Hepatocyte (in vitro differentiated cells): ENCODE measurements around the gene RASGRF2. TPM values are rescaled to one million over a fixed set of nuclear protein-coding genes. Genes with fewer than 3 reads are reported as not detected.

Source experiments
- DNase-seq: peaks from one replicate; pipeline ENCODE4 v3.0.0-alpha.2; 2016; ENCODE audit warnings: low spot score
- H2AFZ ChIP-seq: fragments of 200-600 bp; sonication (generic); 2 replicates; pipeline ENCODE4 v1.6.0; 2016; ENCODE audit warnings: antibody characterized with exemption, mild to moderate bottlenecking
- H3K27ac ChIP-seq: fragments of 200-600 bp; sonication (generic); 2 replicates; pipeline ENCODE4 v1.5.1; 2016; ENCODE audit warnings: mild to moderate bottlenecking
- H3K27me3 ChIP-seq: fragments of 200-600 bp; sonication (generic); 2 replicates; pipeline ENCODE4 v1.6.1; 2016
- H3K36me3 ChIP-seq: fragments of 200-600 bp; sonication (generic); replicated peaks from 2 replicates; pipeline ENCODE4 v1.5.1; 2016; ENCODE audit warnings: low read depth; ENCODE audit not compliant: insufficient read depth
- H3K4me1 ChIP-seq: fragments of 200-600 bp; sonication (generic); 2 replicates; pipeline ENCODE4 v1.5.1; 2016; ENCODE audit warnings: mild to moderate bottlenecking, moderate library complexity; ENCODE audit not compliant: insufficient read depth
- H3K4me2 ChIP-seq: fragments of 200-600 bp; sonication (generic); 2 replicates; pipeline ENCODE4 v1.6.0; 2016
- H3K4me3 ChIP-seq: fragments of 200-600 bp; sonication (generic); 2 replicates; pipeline ENCODE4 v1.5.1; 2016; ENCODE audit warnings: mild to moderate bottlenecking
- H3K79me2 ChIP-seq: fragments of 200-600 bp; sonication (generic); 2 replicates; pipeline ENCODE4 v1.6.0; 2017; ENCODE audit warnings: mild to moderate bottlenecking
- H3K9me2 ChIP-seq: fragments of 200-600 bp; sonication (generic); replicated peaks from 2 replicates; pipeline ENCODE4 v1.6.0; 2017; ENCODE audit warnings: mild to moderate bottlenecking; ENCODE audit not compliant: insufficient read depth
- H3K9me3 ChIP-seq: fragments of 200-600 bp; sonication (generic); 2 replicates; pipeline ENCODE4 v1.5.1; 2016; ENCODE audit warnings: low read depth, mild to moderate bottlenecking
- H4K20me1 ChIP-seq: fragments of 200-600 bp; sonication (generic); 2 replicates; pipeline ENCODE4 v1.6.0; 2016; ENCODE audit warnings: mild to moderate bottlenecking; ENCODE audit not compliant: insufficient read depth, poor library complexity, severe bottlenecking
- EZH2 ChIP-seq: fragments of 200-600 bp; sonication (generic); IDR thresholded peaks from 2 replicates; pipeline ENCODE4 v1.6.1; 2016; ENCODE audit warnings: antibody characterized with exemption, mild to moderate bottlenecking, borderline replicate concordance
- EZH2phosphoT487 ChIP-seq: fragments of 200-600 bp; sonication (generic); IDR thresholded peaks from one replicate; pipeline ENCODE4 v1.6.1; 2018; ENCODE audit warnings: antibody characterized with exemption, mild to moderate bottlenecking, low read depth, moderate library complexity; ENCODE audit not compliant: unreplicated experiment, severe bottlenecking
- WGBS: methylation state at CpG from one replicate; pipeline ENCODE4 v1.1.6; 2016; ENCODE audit warnings: low lambda C conversion rate; ENCODE audit errors: missing lambda C conversion rate; 5-methylcytosine and 5-hydroxymethylcytosine counted together
- polyA plus RNA-seq: library from polyadenylated mRNA; unstranded; fragments of >200 nt; fragmentation: Nextera tagmentation; extraction: Ambion mirVana; gene quantifications from 2 replicates; pipeline ENCODE4 v1.2.1, GENCODE V29; 2016
- total RNA-seq: library from RNA; depleted of rRNA; stranded (reverse); fragments of >200 nt; gene quantifications from 2 replicates; pipeline ENCODE4 v1.2.3, GENCODE V29; 2014
- TF ChIP-seq, protein P1 (sequence below): fragments of 200-600 bp; sonication (generic); IDR thresholded peaks from 2 replicates; pipeline ENCODE4 v1.5.1; 2016; ENCODE audit warnings: antibody characterized with exemption, mild to moderate bottlenecking; ENCODE audit not compliant: poor library complexity

Gene RASGRF2
- total and polyA plus RNA-seq, 2 experiments from 2014 or later = 2.0 to 3.3 TPM

GRCh38 chr5:80937584-80938356, 22.4 kb upstream of the RASGRF2 start:
- DNase-seq = peak; percentile 43
- no peak overlapping the region for H2AFZ ChIP-seq
- H3K4me1 ChIP-seq = peaks cover 5% of the 10 kb centered on the region
- no peaks in the 10 kb centered on the region for H3K9me2 ChIP-seq
- no peaks in the 10 kb centered on the region for H4K20me1 ChIP-seq
- TF ChIP-seq EZH2 (no peak), EZH2phosphoT487 (no peak)
- TF ChIP-seq, protein P1, sequence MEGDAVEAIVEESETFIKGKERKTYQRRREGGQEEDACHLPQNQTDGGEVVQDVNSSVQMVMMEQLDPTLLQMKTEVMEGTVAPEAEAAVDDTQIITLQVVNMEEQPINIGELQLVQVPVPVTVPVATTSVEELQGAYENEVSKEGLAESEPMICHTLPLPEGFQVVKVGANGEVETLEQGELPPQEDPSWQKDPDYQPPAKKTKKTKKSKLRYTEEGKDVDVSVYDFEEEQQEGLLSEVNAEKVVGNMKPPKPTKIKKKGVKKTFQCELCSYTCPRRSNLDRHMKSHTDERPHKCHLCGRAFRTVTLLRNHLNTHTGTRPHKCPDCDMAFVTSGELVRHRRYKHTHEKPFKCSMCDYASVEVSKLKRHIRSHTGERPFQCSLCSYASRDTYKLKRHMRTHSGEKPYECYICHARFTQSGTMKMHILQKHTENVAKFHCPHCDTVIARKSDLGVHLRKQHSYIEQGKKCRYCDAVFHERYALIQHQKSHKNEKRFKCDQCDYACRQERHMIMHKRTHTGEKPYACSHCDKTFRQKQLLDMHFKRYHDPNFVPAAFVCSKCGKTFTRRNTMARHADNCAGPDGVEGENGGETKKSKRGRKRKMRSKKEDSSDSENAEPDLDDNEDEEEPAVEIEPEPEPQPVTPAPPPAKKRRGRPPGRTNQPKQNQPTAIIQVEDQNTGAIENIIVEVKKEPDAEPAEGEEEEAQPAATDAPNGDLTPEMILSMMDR = no peak
- no peaks in the 10 kb centered on the region for H3K9me3 ChIP-seq
- no peak overlapping the region for H3K4me2 ChIP-seq
- H3K36me3 ChIP-seq = no peaks in the 10 kb centered on the region
- no peak overlapping the region for H3K27ac ChIP-seq
- no peak overlapping the region for H3K4me3 ChIP-seq
- WGBS = 59% methylated on average over 9 of the region's 9 CpGs
- no peaks in the 10 kb centered on the region for H3K27me3 ChIP-seq
- no peaks in the 10 kb centered on the region for H3K79me2 ChIP-seq

GRCh38 chr5:80941496-80941895, 18.7 kb upstream of the RASGRF2 start:
- Histone ChIP-seq H3K36me3 (no peaks in the 10 kb centered on the region), H3K9me3 (no peaks in the 10 kb centered on the region), H2AFZ (no peak overlapping the region), H4K20me1 (no peaks in the 10 kb centered on the region), H3K27me3 (no peaks in the 10 kb centered on the region), H3K4me1 (peaks cover 5% of the 10 kb centered on the region), H3K79me2 (no peaks in the 10 kb centered on the region), H3K9me2 (no peaks in the 10 kb centered on the region), H3K27ac (no peak overlapping the region), H3K4me3 (no peak overlapping the region), H3K4me2 (no peak overlapping the region)
- no peak for TF ChIP-seq EZH2
- DNase-seq = no peak
- 90% methylated on average over 1 of the region's 1 CpG for WGBS

DNA sequence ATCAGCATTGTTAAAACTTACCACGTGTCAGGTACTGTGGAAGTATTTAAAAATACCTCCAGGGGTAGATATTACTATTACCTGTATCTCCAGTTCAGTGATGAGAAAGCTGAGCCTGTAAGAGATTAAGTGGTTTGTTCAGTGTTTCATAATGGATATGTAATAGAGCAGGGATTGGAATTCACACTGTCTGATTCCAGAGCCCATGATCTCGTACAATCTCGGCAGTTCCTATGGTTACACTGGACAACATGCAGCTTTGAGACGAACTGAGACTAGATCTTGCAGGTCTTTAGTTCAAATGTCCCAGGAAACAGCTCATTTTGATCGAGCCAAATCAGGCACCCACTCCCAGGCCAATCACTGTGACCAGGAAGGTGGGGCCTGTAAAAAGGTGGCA, 8.8 kb upstream of the RASGRF2 start:
- H3K9me2 ChIP-seq = no peaks in the 10 kb centered on the region
- no peaks in the 10 kb centered on the region for H3K79me2 ChIP-seq
- H3K4me3 ChIP-seq = no peak overlapping the region
- H3K4me1 ChIP-seq = no peaks in the 10 kb centered on the region
- no peak for DNase-seq
- H3K27ac ChIP-seq = no peak overlapping the region
- H4K20me1 ChIP-seq = no peaks in the 10 kb centered on the region
- 82% methylated on average over 5 of the region's 5 CpGs for WGBS
- TF ChIP-seq EZH2 (no peak), EZH2phosphoT487 (no peak)
- TF ChIP-seq, protein P1 = no peak
- peaks cover 10% of the 10 kb centered on the region for H3K27me3 ChIP-seq
- no peak overlapping the region for H2AFZ ChIP-seq
- H3K36me3 ChIP-seq = no peaks in the 10 kb centered on the region
- H3K4me2 ChIP-seq = no peak overlapping the region
- H3K9me3 ChIP-seq = no peaks in the 10 kb centered on the region

DNA sequence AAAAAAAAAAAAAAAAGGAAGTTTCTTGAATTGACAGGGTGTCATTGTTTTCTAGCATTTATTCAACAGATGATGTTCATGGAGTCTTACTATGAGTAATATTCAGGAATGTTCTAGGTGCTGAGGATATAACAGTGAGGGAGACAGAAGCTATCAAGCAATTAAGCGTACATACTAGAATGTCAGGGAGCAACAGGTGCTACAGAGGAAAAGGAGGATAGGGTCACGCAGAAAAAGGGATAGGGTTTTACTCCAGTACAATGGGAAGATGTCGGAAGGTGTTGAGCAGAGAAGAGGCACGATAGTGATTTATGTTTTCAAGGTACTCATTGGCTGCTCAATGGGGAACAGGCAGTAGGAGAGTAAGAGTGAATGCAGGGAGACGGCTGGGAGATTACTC, 6.6 kb upstream of the RASGRF2 start:
- Histone ChIP-seq H3K4me3 (no peak overlapping the region), H3K9me2 (no peaks in the 10 kb centered on the region), H3K27ac (no peak overlapping the region), H3K36me3 (no peaks in the 10 kb centered on the region), H3K4me1 (peaks cover 4% of the 10 kb centered on the region), H4K20me1 (no peaks in the 10 kb centered on the region), H3K9me3 (no peaks in the 10 kb centered on the region), H2AFZ (no peak overlapping the region), H3K4me2 (no peak overlapping the region), H3K27me3 (peaks cover 33% of the 10 kb centered on the region), H3K79me2 (no peaks in the 10 kb centered on the region)
- no peak for DNase-seq
- 93% methylated on average over 5 of the region's 5 CpGs for WGBS
- TF ChIP-seq, protein P1 = no peak
- TF ChIP-seq EZH2 (no peak), EZH2phosphoT487 (no peak)
